Mesenchymal stem cell (in vitro differentiated cells and primary cell): Measurements from ENCODE around the gene PAPPA2.

ENCODE experiments used
- DNase-seq: peaks from one replicate; pipeline ENCODE4 v3.0.0-alpha.2; 2013
- H2AFZ ChIP-seq: one replicate; pipeline ENCODE4 v1.6.1; 2013; ENCODE audit warnings: low read depth, mild to moderate bottlenecking, control low read depth, inconsistent platforms, low read length, moderate library complexity
- H2AK5ac ChIP-seq: 2 replicates; pipeline ENCODE4 v1.6.1; 2013; ENCODE audit warnings: low read length, moderate library complexity, mild to moderate bottlenecking, inconsistent platforms; ENCODE audit not compliant: severe bottlenecking
- H2BK120ac ChIP-seq: one replicate; pipeline ENCODE4 v1.6.1; 2013; ENCODE audit warnings: low read depth, mild to moderate bottlenecking, inconsistent platforms, low read length, moderate library complexity
- H2BK12ac ChIP-seq, 2 experiments: one replicate each; pipeline ENCODE4 v1.6.1; 2013; ENCODE audit warnings: inconsistent platforms in 2 of 2, low read length in 2 of 2, mild to moderate bottlenecking in 2 of 2, moderate library complexity in 2 of 2, control low read depth in 1 of 2
- H2BK15ac ChIP-seq: one replicate; pipeline ENCODE4 v1.6.1; 2013; ENCODE audit warnings: mild to moderate bottlenecking, low read depth, inconsistent platforms; ENCODE audit not compliant: poor library complexity, severe bottlenecking
- H2BK5ac ChIP-seq: 2 replicates; pipeline ENCODE4 v1.6.1; 2013; ENCODE audit warnings: low read depth, mild to moderate bottlenecking, low read length, control low read depth, inconsistent platforms; ENCODE audit not compliant: poor library complexity, severe bottlenecking
- H3K14ac ChIP-seq, 2 experiments: one replicate each; pipeline ENCODE4 v1.6.1; 2013; ENCODE audit warnings: inconsistent platforms in 2 of 2, low read length in 2 of 2, control low read depth in 1 of 2, mild to moderate bottlenecking in 1 of 2, moderate library complexity in 1 of 2
- H3K18ac ChIP-seq, 2 experiments: one replicate each; pipeline ENCODE4 v1.6.1; 2013; ENCODE audit warnings: inconsistent platforms in 2 of 2, low read length in 2 of 2, control low read depth in 1 of 2, low read depth in 1 of 2, mild to moderate bottlenecking in 1 of 2
- H3K23ac ChIP-seq, 2 experiments: one replicate each; pipeline ENCODE4 v1.6.1; 2013; ENCODE audit warnings: inconsistent platforms in 2 of 2, low read length in 2 of 2, mild to moderate bottlenecking in 2 of 2, moderate library complexity in 2 of 2, control low read depth in 1 of 2
- H3K27ac ChIP-seq: 2 replicates; pipeline ENCODE4 v1.5.1; 2013; ENCODE audit warnings: mild to moderate bottlenecking, moderate library complexity, low read length, control low read depth, inconsistent platforms; ENCODE audit not compliant: poor library complexity, severe bottlenecking
- H3K27me3 ChIP-seq, 2 experiments: 2 replicates each; pipeline versions ENCODE4 v1.6.1 to v1.7.0; 2013; ENCODE audit warnings: low read length in 2 of 2, mild to moderate bottlenecking in 2 of 2, moderate library complexity in 2 of 2, control low read depth in 1 of 2, inconsistent platforms in 1 of 2; ENCODE audit not compliant: control insufficient read depth in 1 of 2, insufficient read depth in 1 of 2
- H3K36me3 ChIP-seq, 2 experiments: 2 replicates each; pipeline versions ENCODE4 v1.6.1 to v1.7.0; 2013; ENCODE audit warnings: low read length in 2 of 2, control low read depth in 1 of 2, inconsistent platforms in 1 of 2, low read depth in 1 of 2, mild to moderate bottlenecking in 1 of 2; ENCODE audit not compliant: insufficient read depth in 2 of 2, control insufficient read depth in 1 of 2
- H3K4ac ChIP-seq, 2 experiments: one replicate each; pipeline ENCODE4 v1.6.1; 2013; ENCODE audit warnings: inconsistent platforms in 2 of 2, low read length in 2 of 2, mild to moderate bottlenecking in 2 of 2, moderate library complexity in 2 of 2, control low read depth in 1 of 2, low read depth in 1 of 2
- H3K4me1 ChIP-seq: 2 replicates; pipeline ENCODE4 v1.6.1; 2013; ENCODE audit warnings: low read depth, low read length, control low read depth; ENCODE audit not compliant: control insufficient read depth, insufficient read depth
- H3K4me2 ChIP-seq: 2 replicates; pipeline ENCODE4 v1.6.1; 2013; ENCODE audit warnings: low read length, mild to moderate bottlenecking, inconsistent platforms; ENCODE audit not compliant: poor library complexity, severe bottlenecking
- H3K4me3 ChIP-seq, 2 experiments: 2 replicates each; pipeline versions ENCODE4 v1.5.1 to v1.7.0; 2013; ENCODE audit warnings: low read length in 2 of 2, mild to moderate bottlenecking in 2 of 2, control low read depth in 1 of 2, low read depth in 1 of 2; ENCODE audit not compliant: insufficient read depth in 1 of 2
- H3K79me1 ChIP-seq: replicated peaks from 2 replicates; pipeline ENCODE4 v1.6.1; 2013; ENCODE audit warnings: mild to moderate bottlenecking, control low read depth, low read length, inconsistent platforms; ENCODE audit not compliant: poor library complexity, severe bottlenecking
- H3K9ac ChIP-seq: 2 replicates; pipeline ENCODE4 v1.7.0; 2013; ENCODE audit warnings: mild to moderate bottlenecking, low read length, moderate library complexity
- H3K9me3 ChIP-seq: 2 replicates; pipeline ENCODE4 v1.7.0; 2013; ENCODE audit warnings: mild to moderate bottlenecking, low read length; ENCODE audit not compliant: control insufficient read depth
- H4K8ac ChIP-seq: one replicate; pipeline ENCODE4 v1.6.1; 2013; ENCODE audit warnings: inconsistent platforms, mild to moderate bottlenecking, low read length, moderate library complexity
- H4K91ac ChIP-seq: one replicate; pipeline ENCODE4 v1.6.1; 2013; ENCODE audit warnings: mild to moderate bottlenecking, low read length, inconsistent platforms
- WGBS: methylation state at CpG from one replicate; pipeline ENCODE4 v1.1.7; 2013; ENCODE audit warnings: mixed read lengths; 5-methylcytosine and 5-hydroxymethylcytosine counted together

Gene PAPPA2

DNA sequence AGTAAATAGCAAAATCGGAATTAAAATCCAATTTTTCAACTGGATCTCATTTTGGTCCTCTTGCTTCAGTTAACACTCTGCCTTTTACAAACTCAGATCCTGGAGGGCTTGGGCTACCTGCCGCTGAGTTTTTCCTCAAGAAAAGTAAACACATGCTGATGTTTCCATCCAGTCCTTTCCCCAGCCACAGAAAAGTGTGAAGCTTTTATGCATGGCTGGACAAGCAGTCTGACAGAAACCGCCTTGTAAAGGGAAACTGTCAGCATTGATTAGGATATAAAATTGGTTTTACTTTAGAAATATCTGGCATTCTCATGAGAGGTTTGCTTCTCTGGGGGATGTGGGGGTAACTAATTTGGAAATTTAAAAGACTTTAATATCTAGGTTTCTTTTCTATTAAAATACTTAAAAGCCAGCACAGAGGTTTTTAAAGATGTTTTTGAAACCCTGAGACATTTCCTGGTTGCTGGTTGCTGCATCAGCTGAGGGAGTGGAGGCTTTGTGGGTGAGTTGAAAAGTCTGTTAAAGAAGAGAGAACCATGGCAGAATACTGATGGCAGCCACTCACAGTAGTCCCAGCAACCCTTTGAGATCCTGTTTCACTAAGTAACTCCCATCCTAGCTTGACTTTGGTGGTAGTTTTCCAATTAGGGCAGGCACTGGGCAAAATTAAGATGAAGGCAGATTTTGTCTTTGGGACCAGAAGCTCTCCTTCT is 238.3 kb downstream of the PAPPA2 start:
- no peak overlapping the region for H3K14ac ChIP-seq
- no peak overlapping the region for H2AK5ac ChIP-seq
- H2BK15ac ChIP-seq, result no peak overlapping the region
- H2BK120ac ChIP-seq, result no peak overlapping the region
- WGBS, result 53% methylated on average over 3 of the region's 3 CpGs
- no peak overlapping the region for H3K4me3 ChIP-seq
- no peak overlapping the region for H2AFZ ChIP-seq
- H2BK5ac ChIP-seq, result no peak overlapping the region
- H3K4ac ChIP-seq, result no peak overlapping the region
- H3K9me3 ChIP-seq, result no peaks in the 10 kb centered on the region
- H3K9ac ChIP-seq, result no peak overlapping the region
- H3K79me1 ChIP-seq, result no peaks in the 10 kb centered on the region
- no peaks in the 10 kb centered on the region for H3K27me3 ChIP-seq
- H4K8ac ChIP-seq, result no peak overlapping the region
- H2BK12ac ChIP-seq, result no peak overlapping the region
- no peaks in the 10 kb centered on the region for H3K36me3 ChIP-seq
- no peak overlapping the region for H3K18ac ChIP-seq
- H3K4me1 ChIP-seq, result no peaks in the 10 kb centered on the region
- H3K4me2 ChIP-seq, result no peak overlapping the region
- H4K91ac ChIP-seq, result no peak overlapping the region
- no peak for DNase-seq
- no peak overlapping the region for H3K23ac ChIP-seq
- H3K27ac ChIP-seq, result no peak overlapping the region

DNA sequence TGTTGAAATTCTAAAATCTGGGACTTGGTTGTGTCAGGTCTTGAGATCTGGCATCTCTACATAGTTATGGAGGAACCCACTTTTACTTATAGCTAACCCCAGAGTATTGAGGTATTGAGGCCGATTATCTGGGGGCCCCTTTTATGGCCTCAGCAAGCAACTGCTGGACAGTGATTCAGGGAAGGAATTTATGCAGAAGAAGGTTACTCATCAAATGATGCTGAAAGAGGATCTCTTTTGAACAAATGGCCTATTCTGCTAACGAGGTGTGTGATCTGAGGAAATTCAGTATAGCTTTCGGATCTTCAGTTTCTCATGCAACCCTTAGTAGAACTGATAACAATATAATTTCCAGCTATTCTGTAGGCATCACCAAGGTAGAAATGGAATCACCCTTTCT is 239.9 kb downstream of the PAPPA2 start:
- no peak overlapping the region for H3K4me2 ChIP-seq
- H3K9ac ChIP-seq, result no peak overlapping the region
- no peak overlapping the region for H2BK12ac ChIP-seq

DNA sequence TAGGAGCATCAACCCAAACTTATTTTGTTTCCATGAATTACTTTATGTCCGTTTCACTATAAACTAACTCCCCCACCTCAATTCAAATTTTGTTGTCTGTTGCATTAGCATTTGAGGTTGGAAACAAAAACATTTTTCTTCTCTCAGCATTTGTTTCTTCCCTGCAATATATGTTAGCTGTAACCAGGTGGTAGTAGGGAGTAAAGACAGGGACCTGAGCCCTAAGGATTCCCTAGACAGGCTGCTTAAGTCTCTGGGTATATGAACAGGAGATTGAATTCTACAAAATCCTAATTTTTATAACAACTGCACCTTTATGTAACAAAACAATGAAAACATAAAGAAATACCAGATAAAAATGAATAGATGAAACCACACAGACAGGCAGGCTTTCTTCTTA is 242.6 kb downstream of the PAPPA2 start:
- Histone ChIP-seq H3K18ac (no peak overlapping the region), H3K4me2 (no peak overlapping the region), H2BK15ac (no peak overlapping the region), H2BK120ac (no peak overlapping the region), H3K9me3 (no peaks in the 10 kb centered on the region), H3K36me3 (no peaks in the 10 kb centered on the region), H2BK5ac (no peak overlapping the region), H4K8ac (no peak overlapping the region), H3K14ac (no peak overlapping the region), H3K27ac (no peak overlapping the region), H3K4me1 (no peaks in the 10 kb centered on the region), H3K23ac (no peak overlapping the region), H3K27me3 (no peaks in the 10 kb centered on the region), H2AK5ac (no peak overlapping the region), H2AFZ (no peak overlapping the region), H3K9ac (no peak overlapping the region), H3K4ac (no peak overlapping the region), H3K79me1 (no peaks in the 10 kb centered on the region), H2BK12ac (no peak overlapping the region), H4K91ac (no peak overlapping the region), H3K4me3 (no peak overlapping the region)
- no peak for DNase-seq
- no CpG with 5 or more reads among the region's 1 CpG for WGBS

More for the DNA sequence above, 239.9 kb downstream of the PAPPA2 start:
- no peak overlapping the region for H3K4me3 ChIP-seq
- H2BK15ac ChIP-seq, result no peak overlapping the region
- H4K8ac ChIP-seq, result no peak overlapping the region
- DNase-seq, result no peak
- no peaks in the 10 kb centered on the region for H3K27me3 ChIP-seq
- no peak overlapping the region for H3K27ac ChIP-seq
- H3K14ac ChIP-seq, result no peak overlapping the region
- no peak overlapping the region for H2AFZ ChIP-seq
- no peaks in the 10 kb centered on the region for H3K4me1 ChIP-seq
- H2BK120ac ChIP-seq, result no peak overlapping the region
- no peak overlapping the region for H3K18ac ChIP-seq
- no peak overlapping the region for H2AK5ac ChIP-seq
- 76% methylated on average over 2 of the region's 3 CpGs for WGBS
- H3K4ac ChIP-seq, result no peak overlapping the region
- no peak overlapping the region for H3K23ac ChIP-seq
- no peaks in the 10 kb centered on the region for H3K9me3 ChIP-seq
- no peaks in the 10 kb centered on the region for H3K79me1 ChIP-seq
- no peak overlapping the region for H4K91ac ChIP-seq
- no peaks in the 10 kb centered on the region for H3K36me3 ChIP-seq
- H2BK5ac ChIP-seq, result no peak overlapping the region

DNA sequence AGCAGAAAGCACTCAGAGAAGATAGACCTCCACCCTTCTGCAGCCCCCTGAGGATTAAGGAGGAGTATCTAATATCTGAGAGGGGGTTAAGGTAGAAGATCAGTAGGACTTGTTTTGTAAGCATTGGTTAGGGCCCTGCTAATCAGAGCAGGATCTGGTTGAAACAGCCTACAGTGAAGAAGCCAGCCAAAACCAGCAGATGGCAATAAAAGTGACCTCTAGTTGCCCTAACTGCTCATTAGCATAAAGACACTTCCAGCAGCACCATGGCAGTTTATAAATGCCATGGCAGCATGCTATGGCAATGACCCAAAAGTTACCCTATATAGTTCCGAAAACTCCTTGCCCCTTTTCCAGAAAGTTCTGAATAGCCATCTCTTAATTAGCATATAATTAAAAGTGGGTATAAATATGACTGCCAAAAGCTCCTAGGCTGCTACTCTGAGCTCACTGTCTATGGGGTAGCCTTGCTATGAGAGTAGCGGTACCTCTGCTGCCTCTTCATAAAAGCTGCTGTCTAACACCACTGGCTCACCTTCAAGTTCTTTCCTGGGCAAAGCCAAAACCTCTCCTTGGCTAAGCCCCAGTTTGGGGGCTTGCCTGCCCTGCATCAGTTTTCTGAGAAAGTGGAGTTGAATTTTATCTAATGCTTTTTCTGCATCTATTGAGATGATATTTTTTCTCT is 254.2 kb downstream of the PAPPA2 start:
- Histone ChIP-seq H2AFZ (no peak overlapping the region), H3K36me3 (no peaks in the 10 kb centered on the region), H3K4me2 (no peak overlapping the region), H3K4ac (no peak overlapping the region), H3K9me3 (no peaks in the 10 kb centered on the region), H3K23ac (no peak overlapping the region), H2BK12ac (no peak overlapping the region), H2AK5ac (no peak overlapping the region), H3K14ac (no peak overlapping the region), H3K9ac (no peak overlapping the region), H2BK5ac (no peak overlapping the region), H4K91ac (no peak overlapping the region), H3K79me1 (no peaks in the 10 kb centered on the region), H3K27ac (no peak overlapping the region), H4K8ac (no peak overlapping the region), H2BK15ac (no peak overlapping the region), H3K18ac (no peak overlapping the region), H2BK120ac (no peak overlapping the region), H3K27me3 (no peaks in the 10 kb centered on the region), H3K4me1 (no peaks in the 10 kb centered on the region), H3K4me3 (no peak overlapping the region)
- 86% methylated on average over 1 of the region's 2 CpGs for WGBS
- DNase-seq, result no peak
